SK-N-SH (cell line): ENCODE measurements around the gene NAV2.

Source experiments
- CHD2 ChIP-seq: fragments of 150-350 bp; IDR thresholded peaks from 2 replicates; pipeline ENCODE4 v1.6.1; 2018; ENCODE audit warnings: low read length; ENCODE audit not compliant: partially characterized antibody
- EP300 ChIP-seq, 2 experiments: IDR thresholded peaks; 2 replicates each; pipeline versions ENCODE4 v1.4.0 to v1.6.1; 2012; ENCODE audit warnings: borderline replicate concordance in 1 of 2, low read depth in 1 of 2, low read length in 1 of 2
- EZH2phosphoT487 ChIP-seq: fragments of 200-600 bp; sonication (generic); IDR thresholded peaks from 2 replicates; pipeline ENCODE4 v1.6.1; 2017; ENCODE audit warnings: low read depth, mixed run types, mild to moderate bottlenecking, antibody characterized with exemption, moderate library complexity, borderline replicate concordance
- FOXM1 ChIP-seq: IDR thresholded peaks from 2 replicates; pipeline ENCODE4 v1.4.0; 2012; ENCODE audit warnings: low read depth, mild to moderate bottlenecking
- GABPA ChIP-seq: IDR thresholded peaks from 2 replicates; pipeline ENCODE4 v1.4.0; 2012; ENCODE audit warnings: low read depth, mild to moderate bottlenecking
- NRF1 ChIP-seq: IDR thresholded peaks from 2 replicates; pipeline ENCODE4 v1.6.1; 2012; ENCODE audit warnings: low read depth, mild to moderate bottlenecking, low read length
- POLR2AphosphoS5 ChIP-seq: IDR thresholded peaks from 2 replicates; pipeline ENCODE4 v1.6.1; 2012; ENCODE audit warnings: low read depth, low read length
- RAD21 ChIP-seq: IDR thresholded peaks from 2 replicates; pipeline ENCODE4 v1.6.1; 2012; ENCODE audit warnings: mild to moderate bottlenecking, low read length
- RFX5 ChIP-seq: IDR thresholded peaks from 2 replicates; pipeline ENCODE4 v1.6.1; 2012; ENCODE audit warnings: mild to moderate bottlenecking, improper control_type of control experiment, low read length
- SIN3A ChIP-seq: IDR thresholded peaks from 2 replicates; pipeline ENCODE4 v1.6.1; 2012; ENCODE audit warnings: low read depth, mild to moderate bottlenecking, low read length, moderate library complexity, borderline replicate concordance
- SMC3 ChIP-seq: IDR thresholded peaks from 2 replicates; pipeline ENCODE4 v1.6.1; 2012; ENCODE audit warnings: low read depth, low read length, improper control_type of control experiment
- TAF1 ChIP-seq: IDR thresholded peaks from 2 replicates; pipeline ENCODE4 v1.6.1; 2012; ENCODE audit warnings: low read depth, mild to moderate bottlenecking, low read length, moderate library complexity, borderline replicate concordance
- TF ChIP-seq, protein P1 (sequence below): fragments of 200-600 bp; sonication (generic); IDR thresholded peaks from 2 replicates; pipeline ENCODE4 v1.6.1; 2017; ENCODE audit warnings: antibody characterized with exemption, mild to moderate bottlenecking, moderate library complexity
- TF ChIP-seq, protein P2 (sequence below): IDR thresholded peaks from 2 replicates; pipeline ENCODE4 v1.6.1; 2012; ENCODE audit warnings: mild to moderate bottlenecking, low read depth, low read length, moderate library complexity

DNA sequence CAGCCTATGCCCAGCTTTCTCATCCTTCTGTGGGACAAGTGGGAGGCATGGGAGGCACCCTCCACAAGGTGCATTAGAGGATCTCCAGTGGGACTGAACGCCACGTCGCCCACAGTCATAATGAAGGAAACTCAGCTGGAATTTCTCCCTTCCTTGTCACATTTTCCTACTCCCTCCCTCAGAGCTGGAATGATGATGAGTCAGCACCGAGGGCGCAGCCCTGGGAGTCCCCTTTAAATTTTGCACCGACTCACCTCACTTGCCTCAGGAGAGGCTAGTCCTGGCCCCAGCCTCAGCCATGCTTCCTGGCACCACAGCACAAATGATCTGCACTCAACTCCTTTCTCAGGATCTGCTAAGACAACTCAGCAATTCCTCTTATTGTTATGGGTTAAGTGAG lies 413.3 kb downstream of the NAV2 start:
- no peak for TF ChIP-seq RAD21
- TF ChIP-seq, protein P1, sequence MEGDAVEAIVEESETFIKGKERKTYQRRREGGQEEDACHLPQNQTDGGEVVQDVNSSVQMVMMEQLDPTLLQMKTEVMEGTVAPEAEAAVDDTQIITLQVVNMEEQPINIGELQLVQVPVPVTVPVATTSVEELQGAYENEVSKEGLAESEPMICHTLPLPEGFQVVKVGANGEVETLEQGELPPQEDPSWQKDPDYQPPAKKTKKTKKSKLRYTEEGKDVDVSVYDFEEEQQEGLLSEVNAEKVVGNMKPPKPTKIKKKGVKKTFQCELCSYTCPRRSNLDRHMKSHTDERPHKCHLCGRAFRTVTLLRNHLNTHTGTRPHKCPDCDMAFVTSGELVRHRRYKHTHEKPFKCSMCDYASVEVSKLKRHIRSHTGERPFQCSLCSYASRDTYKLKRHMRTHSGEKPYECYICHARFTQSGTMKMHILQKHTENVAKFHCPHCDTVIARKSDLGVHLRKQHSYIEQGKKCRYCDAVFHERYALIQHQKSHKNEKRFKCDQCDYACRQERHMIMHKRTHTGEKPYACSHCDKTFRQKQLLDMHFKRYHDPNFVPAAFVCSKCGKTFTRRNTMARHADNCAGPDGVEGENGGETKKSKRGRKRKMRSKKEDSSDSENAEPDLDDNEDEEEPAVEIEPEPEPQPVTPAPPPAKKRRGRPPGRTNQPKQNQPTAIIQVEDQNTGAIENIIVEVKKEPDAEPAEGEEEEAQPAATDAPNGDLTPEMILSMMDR: no peak
- TF ChIP-seq SIN3A: no peak
- no peak for TF ChIP-seq TAF1
- no peak for TF ChIP-seq EZH2phosphoT487
- TF ChIP-seq RFX5: no peak
- TF ChIP-seq, protein P2, sequence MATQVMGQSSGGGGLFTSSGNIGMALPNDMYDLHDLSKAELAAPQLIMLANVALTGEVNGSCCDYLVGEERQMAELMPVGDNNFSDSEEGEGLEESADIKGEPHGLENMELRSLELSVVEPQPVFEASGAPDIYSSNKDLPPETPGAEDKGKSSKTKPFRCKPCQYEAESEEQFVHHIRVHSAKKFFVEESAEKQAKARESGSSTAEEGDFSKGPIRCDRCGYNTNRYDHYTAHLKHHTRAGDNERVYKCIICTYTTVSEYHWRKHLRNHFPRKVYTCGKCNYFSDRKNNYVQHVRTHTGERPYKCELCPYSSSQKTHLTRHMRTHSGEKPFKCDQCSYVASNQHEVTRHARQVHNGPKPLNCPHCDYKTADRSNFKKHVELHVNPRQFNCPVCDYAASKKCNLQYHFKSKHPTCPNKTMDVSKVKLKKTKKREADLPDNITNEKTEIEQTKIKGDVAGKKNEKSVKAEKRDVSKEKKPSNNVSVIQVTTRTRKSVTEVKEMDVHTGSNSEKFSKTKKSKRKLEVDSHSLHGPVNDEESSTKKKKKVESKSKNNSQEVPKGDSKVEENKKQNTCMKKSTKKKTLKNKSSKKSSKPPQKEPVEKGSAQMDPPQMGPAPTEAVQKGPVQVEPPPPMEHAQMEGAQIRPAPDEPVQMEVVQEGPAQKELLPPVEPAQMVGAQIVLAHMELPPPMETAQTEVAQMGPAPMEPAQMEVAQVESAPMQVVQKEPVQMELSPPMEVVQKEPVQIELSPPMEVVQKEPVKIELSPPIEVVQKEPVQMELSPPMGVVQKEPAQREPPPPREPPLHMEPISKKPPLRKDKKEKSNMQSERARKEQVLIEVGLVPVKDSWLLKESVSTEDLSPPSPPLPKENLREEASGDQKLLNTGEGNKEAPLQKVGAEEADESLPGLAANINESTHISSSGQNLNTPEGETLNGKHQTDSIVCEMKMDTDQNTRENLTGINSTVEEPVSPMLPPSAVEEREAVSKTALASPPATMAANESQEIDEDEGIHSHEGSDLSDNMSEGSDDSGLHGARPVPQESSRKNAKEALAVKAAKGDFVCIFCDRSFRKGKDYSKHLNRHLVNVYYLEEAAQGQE: no peak
- TF ChIP-seq NRF1: no peak
- TF ChIP-seq GABPA: no peak
- TF ChIP-seq EP300 (IDR thresholded peaks at IDR 0.05; ENCODE audit: borderline replicate concordance in 1 of 2, low read depth in 1 of 2, low read length in 1 of 2): no peak; a peak in 1 of 4 replicates
- no peak for TF ChIP-seq SMC3
- no peak for TF ChIP-seq CHD2
- no peak for TF ChIP-seq POLR2AphosphoS5
- no peak for TF ChIP-seq FOXM1
